ENCODE results near the gene CNOT1. TPM values are rescaled to one million over a fixed set of nuclear protein-coding genes. Genes with fewer than 3 reads are reported as not detected.
"Not testable (repeated sequence)": the region's sequence is repeated elsewhere in the genome, so short reads cannot be mapped to it uniquely, and the experiment has no call there.

CNOT1 gene
- total RNA-seq, 1 experiment from 2014 or later: 219 TPM

GRCh38 chr16:58577141-58577540 is 52.5 kb downstream of the CNOT1 start:
- no peaks in the 10 kb centered on the region for H3K27me3 Mint-ChIP-seq (ENCODE audit: insufficient read depth, unreplicated experiment)
- no peaks in the 10 kb centered on the region for H3K9me3 Mint-ChIP-seq (ENCODE audit: unreplicated experiment)
- intact Hi-C loops (cut with micrococcal nuclease): loop anchor here (5.0 kb wide), 1 partner anchor 35 kb away; no protein-coding TSS in a partner anchor
- ChIA-PET CTCF (interaction anchor here (0.6 kb wide), 1 partner anchor 15 kb away, joined by 3 read pairs; no protein-coding TSS in a partner anchor), POLR2A (interaction anchor here (0.6 to 1.7 kb wide), 2 partner anchors 23 to 58 kb away, joined by 3 to 4 read pairs; no protein-coding TSS in a partner anchor)
- H3K27ac Mint-ChIP-seq (ENCODE audit: low read depth, unreplicated experiment): no peak overlapping the region
- DNase-seq (ENCODE audit: unreplicated experiment): no peak
- H3K36me3 Mint-ChIP-seq (ENCODE audit: insufficient read depth, unreplicated experiment): peaks cover 98% of the 10 kb centered on the region
- BruUV-seq (replicated peaks): no TSS peak
- no peak for TF ChIP-seq CTCF (IDR thresholded peaks at IDR 0.05; ENCODE audit: unreplicated experiment)
- H3K4me3 Mint-ChIP-seq (ENCODE audit: unreplicated experiment): no peak overlapping the region
- no peaks in the 10 kb centered on the region for H3K4me1 Mint-ChIP-seq (ENCODE audit: insufficient read depth, unreplicated experiment)

- CTCF ChIA-PET: no interaction called here
- no TSS peak for BruUV-seq (replicated peaks)
- Mint-ChIP-seq H3K36me3 (ENCODE audit: insufficient read depth, unreplicated experiment) (peaks cover 100% of the 10 kb centered on the region), H3K27ac (ENCODE audit: low read depth, unreplicated experiment) (no peak overlapping the region), H3K9me3 (ENCODE audit: unreplicated experiment) (no peaks in the 10 kb centered on the region), H3K4me1 (ENCODE audit: insufficient read depth, unreplicated experiment) (no peaks in the 10 kb centered on the region), H3K4me3 (ENCODE audit: unreplicated experiment) (no peak overlapping the region), H3K27me3 (ENCODE audit: insufficient read depth, unreplicated experiment) (no peaks in the 10 kb centered on the region)
- TF ChIP-seq CTCF (IDR thresholded peaks at IDR 0.05; ENCODE audit: unreplicated experiment): no peak
- no peak for DNase-seq (ENCODE audit: unreplicated experiment)
- intact Hi-C loops (cut with micrococcal nuclease): loop anchor here (5.0 kb wide), 1 partner anchor 33 kb away; no protein-coding TSS in a partner anchor
- POLR2A ChIA-PET: interaction anchor here (0.7 kb wide), 1 partner anchor 13 kb away, joined by 3 read pairs; no protein-coding TSS in a partner anchor
Observed at GRCh38 chr16:58574895-58575294, 54.7 kb downstream of the CNOT1 start.

GRCh38 chr16:58565697-58566096 is 63.9 kb downstream of the CNOT1 start:
- H3K4me3 Mint-ChIP-seq (ENCODE audit: unreplicated experiment); H3K27ac Mint-ChIP-seq (ENCODE audit: low read depth, unreplicated experiment); H3K27me3 Mint-ChIP-seq (ENCODE audit: insufficient read depth, unreplicated experiment); DNase-seq (ENCODE audit: unreplicated experiment); BruUV-seq (replicated peaks); H3K4me1 Mint-ChIP-seq (ENCODE audit: insufficient read depth, unreplicated experiment); H3K9me3 Mint-ChIP-seq (ENCODE audit: unreplicated experiment); intact Hi-C loops (cut with micrococcal nuclease): not testable (repeated sequence)
- CTCF ChIA-PET: interaction anchor here (0.6 to 0.7 kb wide), 2 partner anchors 27 to 33 kb away, joined by 3 to 4 read pairs; no protein-coding TSS in a partner anchor
- peaks cover 86% of the 10 kb centered on the region for H3K36me3 Mint-ChIP-seq (ENCODE audit: insufficient read depth, unreplicated experiment)
- POLR2A ChIA-PET: interaction anchor here (0.6 to 1.7 kb wide), 2 partner anchors 13 to 61 kb away, joined by 3 to 5 read pairs; no protein-coding TSS in a partner anchor

GRCh38 chr16:58563775-58564174 is 65.9 kb downstream of the CNOT1 start:
- intact Hi-C loops (cut with micrococcal nuclease): no loop called here
- TF ChIP-seq CTCF (IDR thresholded peaks at IDR 0.05; ENCODE audit: unreplicated experiment): no peak
- Mint-ChIP-seq H3K27ac (ENCODE audit: low read depth, unreplicated experiment) (no peak overlapping the region), H3K27me3 (ENCODE audit: insufficient read depth, unreplicated experiment) (no peaks in the 10 kb centered on the region), H3K36me3 (ENCODE audit: insufficient read depth, unreplicated experiment) (peaks cover 72% of the 10 kb centered on the region), H3K4me1 (ENCODE audit: insufficient read depth, unreplicated experiment) (peaks cover 6% of the 10 kb centered on the region), H3K4me3 (ENCODE audit: unreplicated experiment) (no peak overlapping the region), H3K9me3 (ENCODE audit: unreplicated experiment) (no peaks in the 10 kb centered on the region)
- no TSS peak for BruUV-seq (replicated peaks)
- no peak for DNase-seq (ENCODE audit: unreplicated experiment)
- POLR2A ChIA-PET: interaction anchor here (1.4 kb wide), 1 partner anchor 46 kb away, joined by 3 read pairs; no protein-coding TSS in a partner anchor
- CTCF ChIA-PET: interaction anchor here (0.7 kb wide), 1 partner anchor 23 kb away, joined by 3 read pairs; no protein-coding TSS in a partner anchor

Measured in MCF 10A (cell line).